Kidney epithelial cell (primary cell): ENCODE data around the gene SLC39A11. TPM values are rescaled to one million over a fixed set of nuclear protein-coding genes. Genes with fewer than 3 reads are reported as not detected.

Experiments
- DNase-seq: peaks from one replicate; pipeline ENCODE4 v3.0.0-alpha.2; 2010; ENCODE audit warnings: low read depth
- H3K27me3 ChIP-seq: 2 replicates; pipeline ENCODE4 v1.6.0; 2011; ENCODE audit warnings: low read length; ENCODE audit not compliant: control insufficient read depth, insufficient read depth
- H3K36me3 ChIP-seq: 2 replicates; pipeline ENCODE4 v1.5.1; 2011; ENCODE audit warnings: low read length; ENCODE audit not compliant: control insufficient read depth, insufficient read depth
- H3K4me3 ChIP-seq: 2 replicates; pipeline ENCODE4 v1.5.1; 2011; ENCODE audit warnings: low read depth, mild to moderate bottlenecking, control low read depth, low read length
- total RNA-seq: library from RNA; depleted of rRNA; stranded (reverse); fragments of >200 nt; gene quantifications from 2 replicates; pipeline ENCODE4 v1.2.3, GENCODE V29; 2015
- TF ChIP-seq, protein P1 (sequence below): IDR thresholded peaks from 2 replicates; pipeline ENCODE4 v1.5.1; 2011; ENCODE audit warnings: mild to moderate bottlenecking, moderate library complexity, low read length, control low read depth, inconsistent platforms; ENCODE audit not compliant: insufficient read depth, poor library complexity, severe bottlenecking

SLC39A11 gene
- total RNA-seq, 1 donor from 2014 or later, result 13.0 TPM

DNA sequence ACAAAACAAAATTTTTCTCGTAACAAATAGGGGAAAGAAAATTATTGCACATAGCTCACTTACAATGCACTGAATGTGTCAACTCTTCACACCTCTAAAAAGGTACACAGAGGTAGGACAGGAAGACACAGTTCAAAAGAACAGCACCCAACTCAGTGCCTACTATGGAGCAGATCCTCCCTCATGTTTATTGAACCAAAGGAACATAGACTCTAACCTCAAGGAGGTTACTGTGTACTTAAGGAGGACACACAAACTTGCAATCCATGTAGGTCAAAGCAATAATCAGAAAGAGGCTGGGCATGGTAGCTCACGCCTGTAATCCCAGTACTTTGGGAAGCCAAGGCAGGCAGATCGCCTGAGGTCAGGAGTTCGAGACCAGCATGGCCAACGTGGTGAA lies 50.3 kb downstream of the SLC39A11 start:
- H3K4me3 ChIP-seq, result no peak overlapping the region
- no peaks in the 10 kb centered on the region for H3K36me3 ChIP-seq
- DNase-seq, result no peak
- TF ChIP-seq, protein P1, sequence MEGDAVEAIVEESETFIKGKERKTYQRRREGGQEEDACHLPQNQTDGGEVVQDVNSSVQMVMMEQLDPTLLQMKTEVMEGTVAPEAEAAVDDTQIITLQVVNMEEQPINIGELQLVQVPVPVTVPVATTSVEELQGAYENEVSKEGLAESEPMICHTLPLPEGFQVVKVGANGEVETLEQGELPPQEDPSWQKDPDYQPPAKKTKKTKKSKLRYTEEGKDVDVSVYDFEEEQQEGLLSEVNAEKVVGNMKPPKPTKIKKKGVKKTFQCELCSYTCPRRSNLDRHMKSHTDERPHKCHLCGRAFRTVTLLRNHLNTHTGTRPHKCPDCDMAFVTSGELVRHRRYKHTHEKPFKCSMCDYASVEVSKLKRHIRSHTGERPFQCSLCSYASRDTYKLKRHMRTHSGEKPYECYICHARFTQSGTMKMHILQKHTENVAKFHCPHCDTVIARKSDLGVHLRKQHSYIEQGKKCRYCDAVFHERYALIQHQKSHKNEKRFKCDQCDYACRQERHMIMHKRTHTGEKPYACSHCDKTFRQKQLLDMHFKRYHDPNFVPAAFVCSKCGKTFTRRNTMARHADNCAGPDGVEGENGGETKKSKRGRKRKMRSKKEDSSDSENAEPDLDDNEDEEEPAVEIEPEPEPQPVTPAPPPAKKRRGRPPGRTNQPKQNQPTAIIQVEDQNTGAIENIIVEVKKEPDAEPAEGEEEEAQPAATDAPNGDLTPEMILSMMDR, result no peak
- H3K27me3 ChIP-seq, result no peaks in the 10 kb centered on the region

DNA sequence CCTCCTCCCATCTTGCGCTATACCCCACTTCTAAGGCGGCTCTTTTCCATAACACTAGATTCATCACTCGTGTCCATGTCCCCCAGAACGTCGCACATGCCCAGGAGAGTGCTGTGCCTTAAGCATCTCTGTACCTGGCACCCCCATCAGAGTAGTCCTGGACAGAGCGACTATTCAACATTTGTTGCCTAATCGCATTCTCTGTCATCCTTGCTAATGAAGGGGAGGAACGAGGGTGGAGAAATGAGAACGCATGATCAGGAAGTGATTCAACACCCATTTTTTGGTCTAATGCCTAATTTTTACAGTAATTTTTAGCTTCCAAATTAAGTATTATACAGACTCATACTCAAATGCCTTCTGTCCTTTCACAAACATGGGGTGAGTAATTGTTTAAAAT lies 53.2 kb downstream of the SLC39A11 start:
- H3K4me3 ChIP-seq, result no peak overlapping the region
- no peaks in the 10 kb centered on the region for H3K27me3 ChIP-seq
- TF ChIP-seq, protein P1, result no peak
- no peaks in the 10 kb centered on the region for H3K36me3 ChIP-seq
- DNase-seq, result no peak

DNA sequence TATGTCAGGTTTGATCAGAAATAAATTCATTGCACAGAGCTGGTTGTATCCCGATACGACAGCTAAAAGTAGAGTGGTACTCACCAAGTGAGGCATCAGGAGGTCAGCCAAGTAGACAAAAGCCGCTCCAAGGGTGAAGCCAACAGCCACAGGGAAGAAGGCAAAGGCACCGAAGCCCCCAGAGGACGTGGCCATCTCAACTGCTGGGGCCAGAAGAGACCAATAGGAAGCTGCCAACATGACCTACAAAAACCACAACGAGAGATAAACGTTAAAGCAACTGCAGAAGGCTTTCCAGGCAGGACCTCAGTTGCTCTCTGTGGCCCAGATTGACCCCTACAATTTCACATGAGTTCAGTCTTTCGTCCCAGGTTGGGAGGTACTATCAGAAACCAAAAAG lies 61.0 kb downstream of the SLC39A11 start:
- Histone ChIP-seq H3K4me3 (no peak overlapping the region), H3K27me3 (no peaks in the 10 kb centered on the region), H3K36me3 (no peaks in the 10 kb centered on the region)
- DNase-seq, result no peak
- TF ChIP-seq, protein P1, result no peak

DNA sequence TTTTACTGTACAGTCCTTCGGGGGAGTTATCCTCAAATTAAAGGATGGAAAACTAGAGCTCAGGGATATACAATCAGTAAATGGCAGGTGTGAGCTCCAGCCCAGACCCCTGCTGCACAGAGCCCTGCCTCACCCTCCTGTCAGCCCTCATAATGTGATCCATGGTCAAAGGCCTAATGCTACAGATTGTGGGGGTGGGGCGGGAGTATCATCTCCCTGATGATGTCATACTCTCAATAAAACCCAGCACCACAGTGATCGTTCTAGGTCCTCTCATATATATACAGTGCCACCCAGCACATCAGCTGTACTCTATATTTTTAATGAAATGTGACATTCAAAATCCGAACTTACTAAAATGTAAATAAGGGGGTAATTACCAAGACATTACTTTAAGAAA lies 61.5 kb downstream of the SLC39A11 start:
- DNase-seq, result no peak
- TF ChIP-seq, protein P1, result no peak
- H3K27me3 ChIP-seq, result no peaks in the 10 kb centered on the region
- no peak overlapping the region for H3K4me3 ChIP-seq
- H3K36me3 ChIP-seq, result no peaks in the 10 kb centered on the region

DNA sequence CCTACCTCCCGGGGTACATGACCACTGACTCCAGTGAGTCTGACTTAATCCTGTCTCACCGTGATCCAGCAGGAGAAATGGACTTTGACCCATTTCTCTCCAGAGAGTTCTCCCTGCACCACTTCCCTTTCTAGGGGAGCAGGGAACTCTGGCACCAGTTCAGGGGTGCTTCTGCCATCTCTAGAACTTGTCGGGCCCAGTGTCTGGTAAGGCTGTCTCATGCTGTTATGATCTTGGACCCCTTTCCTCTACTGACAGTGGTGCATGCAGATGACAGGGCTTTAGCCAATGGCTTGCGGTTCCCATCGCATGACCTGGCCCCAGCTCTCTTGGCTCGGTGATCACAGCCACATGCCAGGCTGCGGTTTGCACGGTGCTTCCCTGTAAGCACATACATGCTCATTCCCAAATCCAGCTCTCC lies 62.0 kb downstream of the SLC39A11 start:
- TF ChIP-seq, protein P1, result no peak
- DNase-seq, result no peak
- no peak overlapping the region for H3K4me3 ChIP-seq
- no peaks in the 10 kb centered on the region for H3K36me3 ChIP-seq
- no peaks in the 10 kb centered on the region for H3K27me3 ChIP-seq

DNA sequence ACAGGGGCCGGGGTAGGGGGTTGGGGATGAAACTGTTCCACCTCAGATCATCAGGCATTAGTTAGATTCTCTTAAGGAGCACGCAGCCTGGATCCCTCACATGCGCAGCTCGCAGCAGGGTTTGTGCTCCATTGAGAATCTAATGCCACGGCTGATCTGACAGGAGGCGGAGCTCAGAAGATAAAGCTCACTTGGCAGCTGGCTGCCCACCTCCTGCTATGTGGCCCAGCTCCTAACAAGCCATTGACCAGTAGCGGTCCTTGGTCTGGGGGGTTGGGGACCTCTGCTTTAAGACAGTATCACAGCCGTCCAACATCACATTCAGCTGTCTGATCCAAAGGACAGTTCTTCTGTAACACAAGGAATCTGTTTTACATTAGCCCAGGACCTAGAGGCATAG lies 62.5 kb downstream of the SLC39A11 start:
- H3K4me3 ChIP-seq, result no peak overlapping the region
- no peak for DNase-seq
- TF ChIP-seq, protein P1, result no peak
- no peaks in the 10 kb centered on the region for H3K27me3 ChIP-seq
- no peaks in the 10 kb centered on the region for H3K36me3 ChIP-seq
